Mesendoderm (in vitro differentiated cells): ENCODE data around the gene SOAT2.
A peak's percentile ranks its signal among the peaks of the same experiment; 100 is the strongest.

Experiments used
- DNase-seq: peaks from one replicate; pipeline ENCODE4 v3.0.0; 2013
- H2AK5ac ChIP-seq: 2 replicates; pipeline ENCODE4 v1.6.1; 2013; ENCODE audit warnings: low read length, inconsistent platforms
- H2BK120ac ChIP-seq: 2 replicates; pipeline ENCODE4 v1.6.1; 2013; ENCODE audit warnings: low read depth, mild to moderate bottlenecking, low read length, moderate library complexity, mixed read lengths
- H2BK15ac ChIP-seq: replicated peaks from 2 replicates; pipeline ENCODE4 v1.6.1; 2013; ENCODE audit warnings: low read depth, mild to moderate bottlenecking, moderate library complexity
- H2BK5ac ChIP-seq: 2 replicates; pipeline ENCODE4 v1.6.1; 2013; ENCODE audit warnings: low read length, inconsistent platforms
- H3K18ac ChIP-seq: 2 replicates; pipeline ENCODE4 v1.6.1; 2013; ENCODE audit warnings: mild to moderate bottlenecking, low read length, mixed read lengths
- H3K23ac ChIP-seq: one replicate; pipeline ENCODE4 v1.6.1; 2013; ENCODE audit warnings: low read length
- H3K27ac ChIP-seq: 2 replicates; pipeline ENCODE4 v1.5.1; 2013; ENCODE audit warnings: low read depth, mild to moderate bottlenecking, inconsistent platforms, low read length, moderate library complexity
- H3K27me3 ChIP-seq: 2 replicates; pipeline ENCODE4 v1.6.1; 2013; ENCODE audit warnings: low read length, control low read depth, mild to moderate bottlenecking, inconsistent platforms; ENCODE audit not compliant: insufficient read depth, poor library complexity
- H3K36me3 ChIP-seq: 2 replicates; pipeline ENCODE4 v1.6.1; 2013; ENCODE audit warnings: low read length, inconsistent platforms; ENCODE audit not compliant: control insufficient read depth, insufficient read depth
- H3K4ac ChIP-seq: one replicate; pipeline ENCODE4 v1.6.1; 2013; ENCODE audit warnings: low read depth, mild to moderate bottlenecking, low read length, moderate library complexity
- H3K4me1 ChIP-seq: 2 replicates; pipeline ENCODE4 v1.6.1; 2013; ENCODE audit warnings: low read depth, low read length, inconsistent platforms; ENCODE audit not compliant: control insufficient read depth
- H3K4me2 ChIP-seq: 2 replicates; pipeline ENCODE4 v1.6.1; 2013; ENCODE audit warnings: low read length
- H3K4me3 ChIP-seq: 2 replicates; pipeline ENCODE4 v1.5.1; 2013; ENCODE audit warnings: mild to moderate bottlenecking, low read length
- H3K56ac ChIP-seq: one replicate; pipeline ENCODE4 v1.6.1; 2013; ENCODE audit warnings: low read length
- H3K79me1 ChIP-seq: 2 replicates; pipeline ENCODE4 v1.6.1; 2013; ENCODE audit warnings: low read length, inconsistent platforms
- H3K79me2 ChIP-seq: 2 replicates; pipeline ENCODE4 v1.6.1; 2013; ENCODE audit warnings: mild to moderate bottlenecking, low read length; ENCODE audit not compliant: control insufficient read depth, insufficient read depth
- H3K9ac ChIP-seq: 2 replicates; pipeline ENCODE4 v1.6.1; 2013; ENCODE audit warnings: low read length, inconsistent platforms
- H4K5ac ChIP-seq: one replicate; pipeline ENCODE4 v1.6.1; 2013; ENCODE audit warnings: low read length
- H4K8ac ChIP-seq: one replicate; pipeline ENCODE4 v1.6.1; 2013; ENCODE audit warnings: low read depth, mild to moderate bottlenecking, control low read depth, low read length, moderate library complexity
- WGBS: extraction: QIAGEN DNeasy Blood & Tissue Kit; methylation state at CpG from one replicate; pipeline ENCODE4 v1.1.7; 2013; ENCODE audit warnings: low lambda C conversion rate, missing lambda C conversion rate; ENCODE audit not compliant: insufficient coverage; ENCODE audit errors: extremely low coverage; 5-methylcytosine and 5-hydroxymethylcytosine counted together

Gene SOAT2

DNA sequence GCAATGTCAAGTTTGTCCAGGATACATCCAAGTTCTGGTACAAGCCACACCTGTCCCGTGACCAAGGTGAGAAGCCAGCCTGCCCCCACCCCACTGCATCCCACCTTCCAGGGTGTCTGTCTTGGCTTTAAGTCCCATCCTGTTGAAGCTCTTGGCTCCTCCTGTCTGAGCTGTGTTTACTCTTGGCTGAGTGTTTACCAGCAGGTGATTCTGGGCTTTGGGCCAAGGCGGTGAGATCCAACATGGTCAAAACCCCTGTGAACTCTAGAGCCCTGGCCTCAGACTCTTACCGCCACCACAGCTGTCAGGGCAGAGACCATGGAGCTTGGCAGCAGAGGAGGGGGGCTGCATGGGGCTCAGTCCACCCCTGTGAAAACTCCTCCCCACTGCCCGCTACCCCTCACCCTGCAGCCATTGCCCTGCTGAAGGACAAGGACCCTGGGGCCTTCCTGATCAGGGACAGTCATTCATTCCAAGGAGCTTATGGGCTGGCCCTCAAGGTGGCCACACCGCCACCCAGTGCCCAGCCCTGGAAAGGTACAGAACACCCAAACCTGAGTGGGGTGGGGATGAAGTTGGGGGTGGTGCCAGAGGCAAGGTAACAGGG, 41.8 kb upstream of the SOAT2 start:
- H2BK120ac ChIP-seq, result no peak overlapping the region
- no peaks in the 10 kb centered on the region for H3K4me1 ChIP-seq
- H3K36me3 ChIP-seq, result peaks cover 1% of the 10 kb centered on the region
- peak; percentile 57 for DNase-seq
- no peak overlapping the region for H3K9ac ChIP-seq
- H3K4me2 ChIP-seq, result no peak overlapping the region
- no peak overlapping the region for H3K4ac ChIP-seq
- H3K18ac ChIP-seq, result no peak overlapping the region
- no CpG with 5 or more reads among the region's 5 CpGs for WGBS
- no peak overlapping the region for H2BK5ac ChIP-seq
- no peaks in the 10 kb centered on the region for H3K27me3 ChIP-seq
- H2BK15ac ChIP-seq, result no peak overlapping the region
- no peak overlapping the region for H3K4me3 ChIP-seq
- no peaks in the 10 kb centered on the region for H3K79me2 ChIP-seq
- H2AK5ac ChIP-seq, result no peak overlapping the region
- no peak overlapping the region for H4K5ac ChIP-seq
- no peak overlapping the region for H3K56ac ChIP-seq
- no peak overlapping the region for H4K8ac ChIP-seq
- H3K23ac ChIP-seq, result no peak overlapping the region
- no peak overlapping the region for H3K27ac ChIP-seq
- H3K79me1 ChIP-seq, result no peaks in the 10 kb centered on the region

DNA sequence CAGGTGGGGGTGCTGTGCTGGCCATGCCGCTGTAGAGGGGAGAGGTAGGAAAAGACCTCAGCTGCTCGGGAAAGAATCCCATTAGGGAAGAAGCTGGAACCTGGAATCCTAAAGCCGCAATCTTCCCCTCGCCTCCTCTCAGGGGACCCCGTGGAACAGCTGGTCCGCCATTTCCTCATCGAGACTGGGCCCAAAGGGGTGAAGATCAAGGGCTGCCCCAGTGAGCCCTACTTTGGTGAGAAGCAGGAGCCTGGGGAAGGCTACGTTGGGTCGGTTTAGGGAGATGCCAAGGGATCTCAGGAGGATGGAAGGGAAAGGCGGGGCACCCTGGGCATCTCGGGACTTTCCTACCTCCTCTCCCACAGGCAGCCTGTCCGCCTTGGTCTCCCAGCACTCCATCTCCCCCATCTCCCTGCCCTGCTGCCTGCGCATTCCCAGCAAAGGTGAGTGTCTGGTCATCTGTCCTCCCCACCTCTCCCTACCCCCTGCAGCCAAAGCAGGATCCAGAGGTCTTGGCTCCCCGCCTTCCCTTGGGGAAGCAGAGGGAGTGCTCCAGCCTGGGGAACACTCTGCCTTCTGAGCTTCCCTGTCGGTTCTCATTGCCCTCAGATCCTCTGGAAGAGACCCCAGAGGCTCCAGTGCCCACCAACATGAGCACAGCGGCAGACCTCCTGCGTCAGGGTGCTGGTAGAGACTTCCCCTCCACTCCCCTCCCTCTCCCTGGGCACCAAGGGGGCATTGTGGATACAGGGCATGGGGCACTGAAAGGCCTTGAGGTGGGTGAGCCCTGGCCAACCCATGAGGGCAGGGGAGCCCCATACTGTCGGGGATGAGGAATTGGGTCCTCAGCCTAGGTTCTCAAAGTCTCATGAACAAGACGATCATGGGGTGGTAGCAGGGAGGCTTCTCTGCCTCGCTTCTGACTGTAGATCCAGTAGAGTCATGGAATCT, 41.0 kb upstream of the SOAT2 start:
- H3K79me1 ChIP-seq, result no peaks in the 10 kb centered on the region
- no peak overlapping the region for H3K4me3 ChIP-seq
- H3K4ac ChIP-seq, result no peak overlapping the region
- H4K8ac ChIP-seq, result no peak overlapping the region
- no peaks in the 10 kb centered on the region for H3K79me2 ChIP-seq
- no peak overlapping the region for H2BK15ac ChIP-seq
- no peak overlapping the region for H3K56ac ChIP-seq
- H3K36me3 ChIP-seq, result peaks cover 1% of the 10 kb centered on the region
- DNase-seq, result no peak
- H2BK120ac ChIP-seq, result no peak overlapping the region
- no peak overlapping the region for H4K5ac ChIP-seq
- no peak overlapping the region for H2BK5ac ChIP-seq
- no peak overlapping the region for H2AK5ac ChIP-seq
- no peak overlapping the region for H3K23ac ChIP-seq
- no peaks in the 10 kb centered on the region for H3K4me1 ChIP-seq
- no peaks in the 10 kb centered on the region for H3K27me3 ChIP-seq
- no peak overlapping the region for H3K18ac ChIP-seq
- no peak overlapping the region for H3K4me2 ChIP-seq
- H3K9ac ChIP-seq, result no peak overlapping the region
- H3K27ac ChIP-seq, result no peak overlapping the region
- no CpG with 5 or more reads among the region's 20 CpGs for WGBS

DNA sequence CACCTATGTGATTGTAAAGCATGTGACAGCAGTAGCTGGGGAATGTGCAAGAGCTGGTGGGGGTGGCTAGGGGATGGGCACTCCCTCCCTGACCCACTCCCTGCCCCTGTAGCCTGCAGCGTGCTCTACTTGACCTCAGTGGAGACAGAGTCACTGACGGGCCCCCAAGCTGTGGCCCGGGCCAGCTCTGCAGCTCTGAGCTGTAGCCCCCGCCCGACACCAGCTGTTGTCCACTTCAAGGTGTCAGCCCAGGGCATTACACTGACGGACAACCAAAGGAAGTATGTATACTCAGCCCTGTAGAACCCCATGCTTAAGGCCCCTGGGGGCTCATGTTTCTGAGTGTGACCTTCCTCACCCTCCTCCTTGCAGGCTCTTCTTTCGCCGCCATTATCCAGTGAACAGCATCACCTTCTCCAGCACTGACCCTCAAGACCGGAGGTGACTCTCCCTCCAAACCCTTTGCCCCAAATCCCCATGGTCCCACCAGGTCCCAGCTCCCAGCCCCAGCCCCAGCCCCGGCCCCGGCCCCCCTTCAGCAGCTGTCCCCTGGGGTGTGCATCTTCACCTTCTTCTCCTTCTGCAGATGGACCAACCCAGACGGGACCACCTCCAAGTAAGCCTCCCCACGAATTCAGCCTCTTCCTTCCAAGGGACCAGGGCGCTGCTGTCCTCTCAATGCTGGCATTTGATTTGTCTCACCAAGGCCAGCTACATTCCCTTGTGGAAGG, 40.1 kb upstream of the SOAT2 start:
- H3K4me2 ChIP-seq, result no peak overlapping the region
- no peaks in the 10 kb centered on the region for H3K79me2 ChIP-seq
- H3K4me3 ChIP-seq, result no peak overlapping the region
- H4K8ac ChIP-seq, result no peak overlapping the region
- DNase-seq, result no peak
- no peak overlapping the region for H3K27ac ChIP-seq
- H3K79me1 ChIP-seq, result no peaks in the 10 kb centered on the region
- no peak overlapping the region for H3K56ac ChIP-seq
- no peak overlapping the region for H3K18ac ChIP-seq
- H3K9ac ChIP-seq, result no peak overlapping the region
- no peaks in the 10 kb centered on the region for H3K27me3 ChIP-seq
- H3K36me3 ChIP-seq, result peaks cover 1% of the 10 kb centered on the region
- H3K23ac ChIP-seq, result no peak overlapping the region
- no peak overlapping the region for H2BK120ac ChIP-seq
- no peaks in the 10 kb centered on the region for H3K4me1 ChIP-seq
- no peak overlapping the region for H2BK5ac ChIP-seq
- no peak overlapping the region for H3K4ac ChIP-seq
- H2AK5ac ChIP-seq, result no peak overlapping the region
- WGBS, result no CpG with 5 or more reads among the region's 14 CpGs
- no peak overlapping the region for H4K5ac ChIP-seq
- H2BK15ac ChIP-seq, result no peak overlapping the region

DNA sequence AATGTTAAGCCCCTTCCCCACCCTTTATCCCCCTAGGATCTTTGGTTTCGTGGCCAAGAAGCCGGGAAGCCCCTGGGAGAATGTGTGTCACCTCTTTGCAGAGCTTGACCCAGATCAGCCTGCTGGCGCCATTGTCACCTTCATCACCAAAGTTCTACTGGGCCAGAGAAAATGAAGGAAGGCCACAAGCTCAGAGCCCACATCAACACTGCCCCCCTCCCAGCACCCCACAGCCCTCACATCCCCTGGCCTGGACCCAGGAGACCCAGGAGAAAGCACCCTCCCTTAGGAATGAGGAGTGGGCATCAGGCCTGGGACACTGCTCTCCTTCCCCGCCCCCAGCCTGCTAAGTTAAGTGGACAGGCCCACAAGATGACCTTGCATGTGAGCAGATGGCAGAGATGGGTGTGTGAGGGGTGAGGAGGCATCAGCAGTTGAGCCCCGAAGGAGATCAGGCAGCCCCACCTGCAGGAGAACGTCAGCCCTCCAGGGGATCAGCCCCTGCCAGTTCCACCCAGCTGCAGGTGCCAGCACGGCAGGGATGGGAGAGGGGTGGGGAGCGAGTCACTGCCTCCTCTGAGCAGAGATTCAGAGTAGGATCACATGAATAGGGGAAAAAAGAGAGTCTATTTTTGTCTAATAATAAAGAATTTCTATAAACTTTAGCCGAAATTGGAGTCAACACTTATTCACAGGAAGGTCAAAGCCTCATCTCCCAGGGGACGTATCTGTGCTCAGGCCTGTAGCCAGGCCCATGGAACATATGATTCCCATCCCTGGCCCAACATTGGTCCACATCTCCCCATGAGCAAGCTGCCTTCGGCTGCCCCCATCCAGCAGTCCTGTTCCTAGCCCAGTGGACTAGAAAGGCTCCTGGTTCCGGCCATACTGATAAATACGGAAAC, 39.3 kb upstream of the SOAT2 start:
- no peak for DNase-seq
- WGBS, result no CpG with 5 or more reads among the region's 13 CpGs

DNA sequence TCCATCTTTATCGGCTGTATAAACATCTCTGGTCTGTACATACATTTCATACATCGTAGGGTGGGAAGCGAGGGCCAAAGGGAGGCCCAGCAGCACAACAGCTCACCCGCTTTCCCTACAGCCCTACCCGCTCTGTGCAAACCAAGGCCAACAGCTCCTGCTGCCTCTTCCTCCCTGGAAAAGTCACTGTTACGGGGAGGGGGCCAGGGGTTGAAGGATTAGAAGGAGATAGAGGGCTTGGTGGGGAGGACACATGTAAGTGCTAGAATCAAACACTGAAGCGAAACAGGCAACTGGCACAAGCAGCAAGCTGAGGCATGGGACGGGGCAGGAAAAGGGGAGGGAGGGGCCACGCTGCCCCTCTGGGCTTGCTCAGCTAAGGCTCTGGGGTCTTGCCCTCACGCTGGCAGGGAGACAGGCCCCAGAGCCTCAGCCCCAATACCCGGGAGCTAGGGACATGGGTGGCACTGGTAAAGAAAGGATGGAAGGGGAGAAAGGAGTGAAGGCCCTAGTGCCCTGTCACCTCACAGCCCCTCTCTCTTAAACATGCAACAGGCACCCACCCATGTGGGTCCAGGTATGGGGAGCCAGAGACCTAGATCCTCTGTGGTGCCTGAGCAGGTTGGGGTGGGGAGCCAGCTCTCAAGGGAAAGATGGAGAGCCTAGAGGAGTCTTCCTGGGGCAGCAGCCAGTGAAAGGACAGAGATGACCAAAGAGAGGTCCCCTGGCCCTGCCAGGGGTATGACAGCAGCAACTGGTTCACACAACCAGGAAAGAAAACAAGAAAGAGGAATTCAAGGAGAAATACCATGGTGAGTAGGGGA, 38.5 kb upstream of the SOAT2 start:
- no peak overlapping the region for H3K23ac ChIP-seq
- no CpG with 5 or more reads among the region's 11 CpGs for WGBS
- no peak overlapping the region for H4K5ac ChIP-seq
- no peaks in the 10 kb centered on the region for H3K79me2 ChIP-seq
- no peak overlapping the region for H3K9ac ChIP-seq
- H3K79me1 ChIP-seq, result no peaks in the 10 kb centered on the region
- H2BK120ac ChIP-seq, result no peak overlapping the region
- H3K4me1 ChIP-seq, result no peaks in the 10 kb centered on the region
- H2BK15ac ChIP-seq, result no peak overlapping the region
- no peak overlapping the region for H3K56ac ChIP-seq
- no peak overlapping the region for H2AK5ac ChIP-seq
- no peak overlapping the region for H2BK5ac ChIP-seq
- H3K4me3 ChIP-seq, result no peak overlapping the region
- no peak for DNase-seq
- H3K27ac ChIP-seq, result no peak overlapping the region
- no peak overlapping the region for H4K8ac ChIP-seq
- H3K27me3 ChIP-seq, result no peaks in the 10 kb centered on the region
- peaks cover 1% of the 10 kb centered on the region for H3K36me3 ChIP-seq
- no peak overlapping the region for H3K4me2 ChIP-seq
- no peak overlapping the region for H3K18ac ChIP-seq
- no peak overlapping the region for H3K4ac ChIP-seq

More for the DNA sequence above, 39.3 kb upstream of the SOAT2 start:
- no peak overlapping the region for H3K9ac ChIP-seq
- no peaks in the 10 kb centered on the region for H3K79me1 ChIP-seq
- no peak overlapping the region for H3K4ac ChIP-seq
- H3K79me2 ChIP-seq, result no peaks in the 10 kb centered on the region
- H3K18ac ChIP-seq, result no peak overlapping the region
- no peak overlapping the region for H3K56ac ChIP-seq
- H3K4me3 ChIP-seq, result no peak overlapping the region
- no peak overlapping the region for H3K27ac ChIP-seq
- no peak overlapping the region for H2BK5ac ChIP-seq
- H2BK120ac ChIP-seq, result no peak overlapping the region
- H4K5ac ChIP-seq, result no peak overlapping the region
- H3K36me3 ChIP-seq, result peaks cover 1% of the 10 kb centered on the region
- H3K4me2 ChIP-seq, result no peak overlapping the region
- H2BK15ac ChIP-seq, result no peak overlapping the region
- no peak overlapping the region for H4K8ac ChIP-seq
- H2AK5ac ChIP-seq, result no peak overlapping the region
- H3K4me1 ChIP-seq, result no peaks in the 10 kb centered on the region
- no peaks in the 10 kb centered on the region for H3K27me3 ChIP-seq
- H3K23ac ChIP-seq, result no peak overlapping the region
